Measurements from ENCODE around the gene IFI27L2. TPM values are rescaled to one million over a fixed set of nuclear protein-coding genes. Genes with fewer than 3 reads are reported as not detected.

The IFI27L2 gene
- polyA plus RNA-seq, 1 of the 3 experiments (the other 2 are of a cell fraction): 200 TPM

DNA sequence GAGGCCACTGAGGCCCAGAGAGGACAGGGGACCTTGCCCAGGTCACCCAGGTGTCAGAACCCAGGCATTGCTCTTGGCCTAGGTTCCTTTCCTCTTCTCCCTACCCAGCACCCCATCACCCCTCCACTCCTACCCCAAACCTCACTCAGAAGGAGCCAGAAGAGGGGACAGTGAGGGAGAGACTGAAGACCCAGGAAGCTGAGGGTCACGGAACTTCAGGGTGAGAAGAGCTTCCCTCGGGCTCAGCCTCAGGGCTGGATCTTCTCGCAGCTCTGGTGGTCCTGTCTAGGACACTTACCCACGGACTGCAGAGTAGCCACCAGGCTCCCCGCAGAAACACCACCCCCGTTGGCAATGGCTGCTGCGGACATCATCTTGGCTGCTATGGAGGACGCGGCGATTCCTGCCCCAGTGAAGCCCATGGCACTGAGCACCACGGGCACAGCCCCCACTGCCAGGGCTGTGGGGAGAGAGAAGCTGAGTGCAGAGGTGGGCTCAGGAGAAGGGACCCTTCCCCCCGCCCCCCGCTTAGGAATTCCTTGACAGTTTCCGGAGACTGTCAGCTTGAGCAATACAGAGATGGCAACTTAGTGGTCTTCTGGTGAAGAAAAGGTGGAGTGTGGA lies 1.1 kb downstream of the IFI27L2 start:
- no peaks in the 10 kb centered on the region for H3K9me3 ChIP-seq
- no peak overlapping the region for H2AFZ ChIP-seq (ENCODE audit: low read depth)
- TF ChIP-seq ZBTB33 (IDR thresholded peaks at IDR 0.05; ENCODE audit: borderline replicate concordance, low read depth): no peak
- TF ChIP-seq GATA2 (CRISPR knock-in tag; IDR thresholded peaks at IDR 0.05): no peak
- no peak for TF ChIP-seq IRF3 (IDR thresholded peaks at IDR 0.05; ENCODE audit: low read depth, low read length)
- no peak for TF ChIP-seq NRF1 (IDR thresholded peaks at IDR 0.05; ENCODE audit: low read depth, low read length)
- no peak for TF ChIP-seq MEF2A (IDR thresholded peaks at IDR 0.05; ENCODE audit: borderline replicate concordance, low read depth)
- TF ChIP-seq ELF1 (IDR thresholded peaks at IDR 0.05): no peak
- TF ChIP-seq SIN3A (IDR thresholded peaks at IDR 0.05; ENCODE audit: borderline replicate concordance, low read depth, low read length): no peak
- TF ChIP-seq PBX3 (IDR thresholded peaks at IDR 0.05): no peak
- TF ChIP-seq FOXJ3 (CRISPR knock-in tag; IDR thresholded peaks at IDR 0.05): no peak
- TF ChIP-seq RCOR1 (IDR thresholded peaks at IDR 0.05; ENCODE audit: low read length): no peak
- TF ChIP-seq, protein P1, sequence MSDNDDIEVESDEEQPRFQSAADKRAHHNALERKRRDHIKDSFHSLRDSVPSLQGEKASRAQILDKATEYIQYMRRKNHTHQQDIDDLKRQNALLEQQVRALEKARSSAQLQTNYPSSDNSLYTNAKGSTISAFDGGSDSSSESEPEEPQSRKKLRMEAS (IDR thresholded peaks at IDR 0.05; ENCODE audit: low read depth): no peak
- no peak overlapping the region; a peak in 1 of 4 replicates for H3K27ac ChIP-seq (ENCODE audit: low read depth in 2 of 2, low read length in 1 of 2)
- H3K4me3 ChIP-seq (ENCODE audit: low read depth in 2 of 2, low read length in 1 of 2): no peak overlapping the region; a peak in 2 of 4 replicates
- CTCF ChIA-PET: interaction anchor here (0.8 to 6.9 kb wide), 7 partner anchors 9 to 189 kb away, joined by 3 to 64 read pairs (median 5); partner anchors contain the start of genes DDX24 and IFI27L1
- H3K9me2 ChIP-seq: no peaks in the 10 kb centered on the region
- no peak overlapping the region for H3K9ac ChIP-seq
- DNase-seq: no peak
- H3K36me3 ChIP-seq (replicated peaks in 1 of 2; ENCODE audit: control insufficient read depth in 1 of 2, insufficient read depth in 2 of 2, low read length in 1 of 2): peaks cover 0 to 6% of the 10 kb centered on the region in 2 experiments
- peaks cover 11% of the 10 kb centered on the region for H3F3A ChIP-seq (replicated peaks; ENCODE audit: insufficient read depth)
- WGBS (ENCODE audit: low lambda C conversion rate): 94% methylated on average over 13 of the region's 14 CpGs
- peak overlapping the region; percentile 89 for H3K4me2 ChIP-seq
- POLR2A ChIA-PET: interaction anchor here (0.8 kb wide), 1 partner anchor 13 kb away, joined by 3 read pairs; no protein-coding TSS in a partner anchor
- H3K79me2 ChIP-seq (ENCODE audit: insufficient read depth): no peaks in the 10 kb centered on the region
- H3K27me3 ChIP-seq (ENCODE audit: insufficient read depth): no peaks in the 10 kb centered on the region
- no peaks in the 10 kb centered on the region for H4K20me1 ChIP-seq (ENCODE audit: insufficient read depth)
- H3K4me1 ChIP-seq (ENCODE audit: control insufficient read depth in 1 of 2, insufficient read depth in 2 of 2, low read depth in 1 of 2, low read length in 1 of 2): peaks cover 0 to 7% of the 10 kb centered on the region in 2 experiments; a peak in 2 of 4 replicates

DNA sequence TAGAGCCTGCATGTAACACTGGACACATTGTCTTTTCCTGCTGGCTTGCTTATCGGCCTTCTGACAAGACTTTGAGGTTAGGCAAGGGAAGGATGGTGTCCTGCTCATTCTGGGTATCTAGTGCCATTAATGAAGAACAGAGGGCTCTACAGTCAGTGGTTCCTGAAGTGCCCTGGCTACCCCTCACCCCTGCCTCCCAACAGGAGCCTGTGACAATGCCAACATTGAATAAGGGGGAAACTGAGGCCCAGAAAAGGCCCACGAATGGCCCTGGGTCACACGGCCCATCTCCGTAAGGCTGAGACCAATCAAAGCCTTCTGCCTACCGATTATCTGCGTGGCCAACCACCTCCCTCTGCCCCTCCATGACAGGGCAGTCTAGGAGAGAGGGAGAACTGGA lies 2.1 kb downstream of the IFI27L2 start:
- CTCF ChIA-PET: interaction anchor here (0.8 to 6.9 kb wide), 2 partner anchors 81 to 92 kb away, joined by 3 to 64 read pairs; no protein-coding TSS in a partner anchor
- no peak for DNase-seq
- TF ChIP-seq TAF1 (IDR thresholded peaks at IDR 0.05; ENCODE audit: borderline replicate concordance, low read depth, low read length) (no peak), CHD2 (IDR thresholded peaks at IDR 0.05; ENCODE audit: low read length, partially characterized antibody) (no peak), ELF1 (IDR thresholded peaks at IDR 0.05) (no peak), SIN3A (IDR thresholded peaks at IDR 0.05; ENCODE audit: borderline replicate concordance, low read depth, low read length) (no peak), IRF3 (IDR thresholded peaks at IDR 0.05; ENCODE audit: low read depth, low read length) (no peak), SMC3 (IDR thresholded peaks at IDR 0.05; ENCODE audit: low read depth, low read length) (no peak), USF2 (IDR thresholded peaks at IDR 0.05; ENCODE audit: borderline replicate concordance, low read depth, low read length) (no peak), MXI1 (IDR thresholded peaks at IDR 0.05; ENCODE audit: low read depth, low read length) (no peak), RXRA (IDR thresholded peaks at IDR 0.05; ENCODE audit: borderline replicate concordance, low read depth) (no peak), YY1 (IDR thresholded peaks at IDR 0.05; ENCODE audit: low read depth) (no peak), POLR2AphosphoS5 (IDR thresholded peaks at IDR 0.05; ENCODE audit: low read depth, low read length) (no peak)

More for the DNA sequence above, 2.1 kb downstream of the IFI27L2 start:
- no peaks in the 10 kb centered on the region for H3K27me3 ChIP-seq (ENCODE audit: insufficient read depth)
- no peak overlapping the region for H3K4me3 ChIP-seq (ENCODE audit: low read depth in 2 of 2, low read length in 1 of 2)
- no peaks in the 10 kb centered on the region for H4K20me1 ChIP-seq (ENCODE audit: insufficient read depth)
- no peak overlapping the region for H2AFZ ChIP-seq (ENCODE audit: low read depth)
- POLR2A ChIA-PET: no interaction called here
- H3K36me3 ChIP-seq (replicated peaks in 1 of 2; ENCODE audit: control insufficient read depth in 1 of 2, insufficient read depth in 2 of 2, low read length in 1 of 2): peaks cover 0 to 6% of the 10 kb centered on the region in 2 experiments
- WGBS (ENCODE audit: low lambda C conversion rate): 88% methylated on average over 3 of the region's 6 CpGs
- peaks cover 11% of the 10 kb centered on the region for H3F3A ChIP-seq (replicated peaks; ENCODE audit: insufficient read depth)
- no peak overlapping the region for H3K4me2 ChIP-seq
- no peaks in the 10 kb centered on the region for H3K9me2 ChIP-seq
- no peak overlapping the region for H3K27ac ChIP-seq (ENCODE audit: low read depth in 2 of 2, low read length in 1 of 2)
- no peaks in the 10 kb centered on the region for H3K9me3 ChIP-seq
- no peak overlapping the region for H3K9ac ChIP-seq
- H3K4me1 ChIP-seq (ENCODE audit: control insufficient read depth in 1 of 2, insufficient read depth in 2 of 2, low read depth in 1 of 2, low read length in 1 of 2): peaks cover 0 to 7% of the 10 kb centered on the region in 2 experiments; a peak in 2 of 4 replicates
- no peaks in the 10 kb centered on the region for H3K79me2 ChIP-seq (ENCODE audit: insufficient read depth)
